ENCODE data around the gene FSD1L. TPM values are rescaled to one million over a fixed set of nuclear protein-coding genes. Genes with fewer than 3 reads are reported as not detected.

FSD1L gene
- total and polyA plus RNA-seq, 2 of the 13 experiments (the other 11 are each of a cell fraction or from before 2014, with no cell fraction given): 4.1 to 5.1 TPM

- TF ChIP-seq HMGXB3 (CRISPR knock-in tag; IDR thresholded peaks at IDR 0.05; ENCODE audit: borderline replicate concordance): 0 out of 2 replicates have a peak, but pooled peaks have one; percentile 31
- no peak for TF ChIP-seq KLF11 (CRISPR knock-in tag; IDR thresholded peaks at IDR 0.05)
- peak; percentile 87; the same call in 1 of the 2 replicates for TF ChIP-seq GATA4 (IDR thresholded peaks at IDR 0.05; ENCODE audit: borderline replicate concordance, low read depth)
- TF ChIP-seq ZFP36L2 (CRISPR knock-in tag; IDR thresholded peaks at IDR 0.05): no peak
- no peak for TF ChIP-seq ZNF317 (CRISPR knock-in tag; IDR thresholded peaks at IDR 0.05)
- no peak for TF ChIP-seq ARNT (IDR thresholded peaks at IDR 0.05)
- TF ChIP-seq PAX8 (CRISPR knock-in tag; IDR thresholded peaks at IDR 0.05; ENCODE audit: borderline replicate concordance): no peak
- TF ChIP-seq SMARCC2 (IDR thresholded peaks at IDR 0.05): no peak
- TF ChIP-seq SKIL (CRISPR knock-in tag; IDR thresholded peaks at IDR 0.05; ENCODE audit: borderline replicate concordance): peak; percentile 52; the same call in 1 of the 2 replicates
- TF ChIP-seq MEF2D (CRISPR knock-in tag; IDR thresholded peaks at IDR 0.05): peak; percentile 86
- TF ChIP-seq ZNF547 (CRISPR knock-in tag; IDR thresholded peaks at IDR 0.05): no peak
- TF ChIP-seq ASH2L (IDR thresholded peaks at IDR 0.05; ENCODE audit: insufficient read length, low read depth, low read length): peak; percentile 75
- no peak for TF ChIP-seq DR1 (CRISPR knock-in tag; IDR thresholded peaks at IDR 0.05)
- no peak for TF ChIP-seq ZNF264 (CRISPR knock-in tag; IDR thresholded peaks at IDR 0.05)
- TF ChIP-seq ZFP37 (CRISPR knock-in tag; IDR thresholded peaks at IDR 0.05; ENCODE audit: borderline replicate concordance): no peak
- no peak for TF ChIP-seq ZKSCAN1 (IDR thresholded peaks at IDR 0.05; ENCODE audit: low read length)
- 0 out of 2 replicates have a peak, but pooled peaks have one; percentile 19 for TF ChIP-seq ZNF7 (CRISPR knock-in tag; IDR thresholded peaks at IDR 0.05)
- no peak for TF ChIP-seq YEATS2 (CRISPR knock-in tag; IDR thresholded peaks at IDR 0.05; ENCODE audit: borderline replicate concordance)
- no peak for TF ChIP-seq THAP8 (CRISPR knock-in tag; IDR thresholded peaks at IDR 0.05; ENCODE audit: borderline replicate concordance)
- TF ChIP-seq TERF1 (CRISPR knock-in tag; IDR thresholded peaks at IDR 0.05): no peak
- TF ChIP-seq ETV6 (CRISPR knock-in tag; conservative IDR thresholded peaks at IDR 0.05): no peak
- no peak for TF ChIP-seq TBP (CRISPR knock-in tag; IDR thresholded peaks at IDR 0.05)
- no peak for TF ChIP-seq RBAK (CRISPR knock-in tag; IDR thresholded peaks at IDR 0.05)
Observed at GRCh38 chr9:105418588-105419500, 29.0 kb upstream of the FSD1L start (continued).

Measured in HepG2 (cell line).